Measurements from ENCODE around the gene AXIN1. TPM values are rescaled to one million over a fixed set of nuclear protein-coding genes. Genes with fewer than 3 reads are reported as not detected.

AXIN1 gene
- total RNA-seq, 4 donors from 2014 or later: 11.1 to 19.0 (median 15.0) TPM

DNA sequence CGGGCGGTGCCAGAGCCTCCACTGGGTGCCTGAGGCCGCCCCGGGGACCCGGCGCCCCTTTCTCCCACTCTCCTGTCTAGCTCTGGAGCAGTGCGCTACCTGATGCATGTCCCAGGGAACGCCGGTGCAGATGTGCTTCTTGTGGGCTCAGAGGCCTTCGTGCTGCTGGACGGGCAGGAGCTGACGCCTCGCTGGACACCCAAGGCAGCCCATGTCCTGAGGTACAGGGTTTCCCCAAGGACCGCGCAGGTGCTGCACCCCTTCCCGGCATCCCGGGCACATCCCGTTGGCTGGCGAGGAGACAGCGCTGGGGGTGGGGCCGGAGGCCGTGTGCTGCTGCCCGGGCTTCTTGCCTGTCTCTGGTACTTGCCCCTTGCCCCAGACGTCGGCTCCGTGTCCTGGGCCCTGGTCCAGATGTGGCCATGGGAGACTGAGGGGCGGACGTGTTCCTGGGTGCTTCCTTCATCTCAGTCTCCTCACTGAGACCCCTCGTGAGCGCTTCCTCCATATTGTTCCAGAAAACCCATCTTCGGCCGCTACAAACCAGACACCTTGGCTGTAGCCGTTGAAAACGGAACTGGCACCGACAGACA lies 89.2 kb downstream of the AXIN1 start:
- TF ChIP-seq, protein P1, sequence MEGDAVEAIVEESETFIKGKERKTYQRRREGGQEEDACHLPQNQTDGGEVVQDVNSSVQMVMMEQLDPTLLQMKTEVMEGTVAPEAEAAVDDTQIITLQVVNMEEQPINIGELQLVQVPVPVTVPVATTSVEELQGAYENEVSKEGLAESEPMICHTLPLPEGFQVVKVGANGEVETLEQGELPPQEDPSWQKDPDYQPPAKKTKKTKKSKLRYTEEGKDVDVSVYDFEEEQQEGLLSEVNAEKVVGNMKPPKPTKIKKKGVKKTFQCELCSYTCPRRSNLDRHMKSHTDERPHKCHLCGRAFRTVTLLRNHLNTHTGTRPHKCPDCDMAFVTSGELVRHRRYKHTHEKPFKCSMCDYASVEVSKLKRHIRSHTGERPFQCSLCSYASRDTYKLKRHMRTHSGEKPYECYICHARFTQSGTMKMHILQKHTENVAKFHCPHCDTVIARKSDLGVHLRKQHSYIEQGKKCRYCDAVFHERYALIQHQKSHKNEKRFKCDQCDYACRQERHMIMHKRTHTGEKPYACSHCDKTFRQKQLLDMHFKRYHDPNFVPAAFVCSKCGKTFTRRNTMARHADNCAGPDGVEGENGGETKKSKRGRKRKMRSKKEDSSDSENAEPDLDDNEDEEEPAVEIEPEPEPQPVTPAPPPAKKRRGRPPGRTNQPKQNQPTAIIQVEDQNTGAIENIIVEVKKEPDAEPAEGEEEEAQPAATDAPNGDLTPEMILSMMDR (IDR thresholded peaks at IDR 0.05; ENCODE audit: low read depth): no peak

DNA sequence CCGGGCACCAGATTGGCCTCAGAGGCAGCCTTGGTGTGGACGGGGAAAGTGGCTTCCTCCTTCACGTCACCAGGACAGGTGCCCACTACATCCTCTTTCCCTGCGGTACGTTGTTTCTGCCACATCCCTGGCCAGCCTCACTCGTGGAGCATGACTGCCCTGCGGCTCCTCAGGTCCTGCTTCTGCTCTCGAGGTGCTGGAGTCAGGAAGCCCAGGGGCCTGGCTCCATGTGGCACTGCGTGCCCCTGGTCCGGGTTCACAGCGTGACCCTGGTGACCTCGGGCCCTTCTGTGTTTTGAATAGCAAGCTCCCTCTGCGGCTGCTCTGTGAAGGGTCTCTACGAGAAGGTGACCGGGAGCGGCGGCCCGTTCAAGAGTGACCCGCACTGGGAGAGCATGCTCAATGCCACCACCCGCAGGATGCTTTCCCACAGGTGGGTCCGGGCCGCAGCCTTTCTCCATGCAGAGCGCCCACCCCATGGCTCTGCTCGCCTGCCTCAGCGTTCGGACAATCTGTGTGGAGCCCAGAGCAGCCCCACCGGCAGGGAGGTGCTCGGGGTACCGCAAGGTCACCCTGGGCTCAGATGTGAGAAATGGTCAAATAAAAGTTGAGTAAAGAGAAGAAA lies 90.3 kb downstream of the AXIN1 start:
- TF ChIP-seq, protein P1 (IDR thresholded peaks at IDR 0.05; ENCODE audit: low read depth): no peak

DNA sequence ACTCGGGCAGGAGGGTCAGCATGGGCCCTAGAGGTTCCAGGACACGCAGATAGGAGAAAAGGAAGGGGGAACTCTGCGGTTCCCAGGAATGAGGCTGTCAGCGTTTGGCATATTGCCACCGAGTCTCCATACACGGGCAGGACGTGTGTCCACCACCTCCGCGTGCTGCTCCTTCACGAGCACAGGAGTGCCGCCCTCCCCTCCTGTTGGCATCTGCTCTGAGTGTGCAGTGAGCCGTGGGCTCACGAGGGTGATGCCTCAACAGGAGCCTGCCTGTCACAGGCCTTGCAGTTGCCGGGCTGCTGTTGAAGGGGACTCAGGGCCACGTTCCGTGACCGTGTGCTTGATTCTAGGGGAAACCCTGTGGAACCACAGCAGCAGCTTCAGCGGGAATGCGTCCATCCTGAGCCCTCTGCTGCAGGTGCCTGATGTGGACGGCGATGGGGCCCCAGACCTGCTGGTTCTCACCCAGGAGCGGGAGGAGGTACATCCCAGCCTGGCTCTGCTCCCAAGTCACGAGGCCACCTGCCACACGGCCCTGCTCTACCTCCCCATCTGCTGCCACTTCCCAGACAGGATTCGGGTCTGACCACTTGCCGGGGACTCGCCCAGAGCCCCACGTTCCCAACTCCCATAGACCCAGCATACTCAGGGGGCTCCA lies 91.4 kb downstream of the AXIN1 start:
- TF ChIP-seq, protein P1 (IDR thresholded peaks at IDR 0.05; ENCODE audit: low read depth): no peak

DNA sequence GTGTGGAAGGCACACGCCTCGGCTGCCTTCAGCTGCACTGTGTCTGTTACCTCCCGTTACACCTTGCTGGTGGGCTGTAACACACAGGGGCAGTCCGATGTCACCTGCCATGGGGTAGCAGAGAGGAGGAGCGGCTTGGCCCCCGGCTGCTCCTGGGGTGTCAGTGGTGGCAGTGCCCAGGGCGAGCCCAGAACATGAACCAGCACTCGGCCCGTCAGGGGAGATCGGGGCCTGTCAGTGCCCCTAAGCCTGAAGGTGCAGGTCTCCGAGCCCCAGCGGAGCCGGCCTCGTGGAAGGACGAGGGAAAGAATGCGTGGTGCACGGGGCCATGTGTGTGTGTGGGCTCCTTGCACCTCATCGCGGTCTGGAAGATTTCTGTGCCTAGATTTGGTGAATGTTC lies 92.2 kb downstream of the AXIN1 start:
- TF ChIP-seq, protein P1 (IDR thresholded peaks at IDR 0.05; ENCODE audit: low read depth): no peak

DNA sequence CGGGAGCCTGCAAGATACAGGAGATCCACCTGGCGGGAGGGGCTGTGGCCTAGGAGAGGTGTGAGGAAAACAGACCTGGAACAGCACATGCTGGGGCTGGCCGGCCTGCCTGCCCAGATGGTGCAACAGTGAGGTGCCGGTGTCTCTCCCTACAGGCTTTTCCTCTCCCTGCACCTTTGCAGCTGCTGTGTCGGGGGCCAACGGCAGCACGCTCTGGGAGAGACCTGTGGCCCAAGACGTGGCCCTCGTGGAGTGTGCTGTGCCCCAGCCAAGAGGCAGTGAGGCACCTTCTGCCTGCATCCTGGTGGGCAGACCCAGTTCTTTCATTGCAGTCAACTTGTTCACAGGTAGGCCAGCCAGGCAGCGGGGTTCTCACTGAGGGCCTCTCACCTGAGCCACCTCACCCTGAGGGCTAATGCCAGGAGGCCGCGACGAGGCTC lies 92.7 kb downstream of the AXIN1 start:
- TF ChIP-seq, protein P1 (IDR thresholded peaks at IDR 0.05; ENCODE audit: low read depth): no peak

DNA sequence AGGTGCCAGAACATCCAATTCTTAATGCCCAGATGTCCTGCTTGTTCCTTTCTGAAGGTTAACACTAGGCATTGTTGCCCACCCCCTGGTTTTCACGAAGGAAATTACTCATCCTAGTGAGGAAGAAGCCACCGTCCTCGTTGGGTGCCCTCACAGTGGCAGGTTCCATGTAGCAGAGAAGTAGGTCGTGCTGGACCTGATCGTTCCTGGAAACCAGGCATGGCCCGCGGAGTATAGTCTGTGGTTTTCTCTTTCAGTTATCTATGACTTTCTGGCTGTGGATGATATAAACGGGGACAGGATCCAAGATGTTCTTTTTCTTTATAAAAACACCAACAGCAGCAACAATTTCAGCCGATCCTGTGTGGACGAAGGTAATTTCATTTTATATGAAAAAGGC lies 93.3 kb downstream of the AXIN1 start:
- TF ChIP-seq, protein P1 (IDR thresholded peaks at IDR 0.05; ENCODE audit: low read depth): no peak

DNA sequence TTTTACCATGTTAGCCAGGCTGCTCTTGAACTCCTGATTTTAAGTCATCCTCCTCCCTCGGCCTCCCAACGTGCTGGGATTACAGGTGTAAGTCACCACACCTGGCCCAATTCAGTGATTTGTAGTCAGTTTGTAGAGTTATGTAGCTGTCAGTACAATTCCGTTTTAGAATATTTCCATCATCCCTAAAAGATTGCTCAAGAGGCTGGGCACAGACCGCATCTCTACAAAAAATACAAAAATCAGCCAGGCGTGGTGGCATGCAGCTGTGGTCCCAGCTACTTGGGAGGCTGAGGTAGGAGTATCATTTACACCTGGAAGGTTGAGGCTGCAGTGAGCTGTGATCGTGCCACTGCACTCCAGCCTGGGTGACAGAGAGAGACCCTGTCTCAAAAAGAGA lies 97.3 kb downstream of the AXIN1 start:
- TF ChIP-seq, protein P1 (IDR thresholded peaks at IDR 0.05; ENCODE audit: low read depth): no peak
